Stimulated activated CD4-positive, alpha-beta T cell treated with anti-CD3 and anti-CD28 coated beads, Interleukin-15, amount 100 ng/mL, for 1 hour (primary cell): ENCODE measurements around the gene SF3B6.
"Not testable (repeated sequence)": the region's sequence is repeated elsewhere in the genome, so short reads cannot be mapped to it uniquely, and the experiment has no call there.

Source experiments
- DNase-seq, 2 donors: peaks; one replicate each; pipeline ENCODE4 v3.0.0-alpha.2; 2020; ENCODE audit warnings: low read depth in 1 of 2, low spot score in 1 of 2

Gene SF3B6

GRCh38 chr2:24075915-24076848, at the start of gene SF3B6:
SF3B6 (minus strand) TSS chr2:24076326; CDS start chr2:24076229, 97 bp downstream.
- DNase-seq, result peak; percentile 97 to 99

- DNase-seq, result no peak
Measured at GRCh38 chr2:24123922-24124580, 47.9 kb upstream of the SF3B6 start.

DNA sequence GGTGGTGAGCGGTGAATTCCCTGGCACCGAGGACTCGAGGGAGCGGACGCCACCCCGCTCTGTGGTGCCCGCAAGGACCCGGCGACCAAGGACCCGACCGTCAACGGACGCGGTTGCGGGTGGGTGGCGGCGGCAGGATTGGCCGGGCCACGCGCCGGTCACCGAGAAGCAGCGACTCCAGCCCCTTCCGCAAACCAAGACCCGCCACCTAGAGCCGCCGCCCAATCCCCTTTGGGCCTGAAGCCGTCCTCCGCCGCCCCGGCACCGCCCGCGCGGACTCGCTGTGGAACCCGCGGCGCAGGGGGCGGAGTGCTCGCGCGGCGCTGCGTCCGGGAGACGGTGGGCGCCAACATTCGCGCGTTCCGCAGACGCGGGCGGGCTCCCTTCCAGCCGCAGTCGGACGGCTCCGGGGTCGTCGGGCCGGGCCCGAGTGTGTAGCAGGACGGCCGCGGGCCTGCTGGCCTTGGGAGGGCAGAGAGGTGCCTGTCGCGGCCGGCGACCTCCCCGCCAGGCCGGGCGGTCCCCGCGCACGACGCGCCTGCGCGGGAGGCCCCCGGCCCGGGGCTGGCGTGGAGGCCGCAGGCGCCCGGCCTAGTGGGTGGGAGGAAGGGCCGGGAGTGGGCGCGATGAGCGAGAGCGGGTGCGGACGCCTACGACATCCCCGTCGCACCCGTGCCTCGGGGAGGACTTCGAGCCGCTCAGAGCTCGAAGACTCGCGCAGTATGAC, 47.2 kb upstream of the SF3B6 start, which contains the start of the genes FAM228B and PFN4:
Gene FAM228B, plus strand, starts transcription at position 275 of the 727 bp plus-strand sequence. CDS start 893 bp downstream, outside the sequence.
Gene PFN4, minus strand, starts transcription at position 140 of the 727 bp plus-strand sequence. CDS start 799 bp downstream, outside the sequence.
- DNase-seq, result peak; percentile 11 to 49

DNA sequence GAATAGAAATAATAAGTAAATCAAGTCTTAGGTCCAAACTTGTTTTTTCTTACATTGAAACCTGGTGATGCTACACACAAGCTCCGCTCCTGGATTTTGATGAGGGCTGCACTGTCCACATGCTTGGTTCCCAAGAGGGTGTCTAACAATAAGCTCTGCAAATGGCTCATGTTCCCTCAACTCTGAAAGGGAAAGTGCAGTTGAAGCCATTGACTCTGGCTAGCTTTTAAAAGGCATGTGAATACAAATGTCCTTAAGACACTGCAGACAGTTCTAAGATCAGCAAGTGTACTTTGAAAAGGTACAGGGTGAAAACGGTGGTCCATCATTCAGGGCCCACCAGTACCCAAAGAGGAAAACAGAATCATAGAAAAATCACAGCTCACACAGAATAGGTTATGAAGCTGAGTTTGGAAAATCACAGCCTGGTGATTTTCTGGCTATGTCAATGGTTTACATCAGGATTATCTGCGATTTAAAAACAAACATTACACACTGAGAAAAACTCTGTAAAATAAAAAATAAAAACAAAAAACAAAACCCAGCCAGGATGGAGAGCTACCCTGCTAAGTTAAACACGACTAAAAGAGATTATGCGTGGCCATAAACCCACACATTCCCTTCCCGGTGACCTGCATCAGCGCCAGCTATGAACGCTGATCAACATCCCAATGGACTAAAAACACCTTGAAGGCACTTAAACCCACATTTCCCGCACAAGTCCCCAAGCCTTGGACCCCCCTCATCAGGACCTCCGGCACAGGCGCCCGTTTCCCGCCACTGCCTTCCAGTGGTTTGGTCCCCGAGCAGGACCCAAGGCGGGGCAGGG, 46.5 kb upstream of the SF3B6 start:
- no peak for DNase-seq

DNA sequence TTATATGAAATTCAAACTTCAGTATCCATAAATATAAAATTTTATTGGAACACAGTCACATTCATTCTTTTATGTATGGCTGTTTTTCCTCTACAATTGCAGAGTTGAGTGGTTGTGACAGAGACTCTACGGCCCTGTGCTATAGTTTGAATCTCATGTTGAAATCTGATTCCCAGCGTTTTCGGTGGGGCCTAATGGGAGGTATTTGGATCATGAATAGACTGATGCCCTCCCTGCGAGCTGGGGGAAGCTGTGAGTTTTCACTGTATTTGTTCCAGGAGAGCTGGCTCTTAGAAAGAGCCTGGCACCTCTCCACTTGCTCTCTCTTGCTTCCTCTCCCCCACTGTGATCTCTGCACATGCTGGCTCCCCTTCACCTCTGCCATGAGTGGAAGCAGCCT, 45.3 kb upstream of the SF3B6 start:
- DNase-seq, result no peak

- DNase-seq, result no peak
Measured at GRCh38 chr2:24121066-24121465, 44.9 kb upstream of the SF3B6 start.

- no peak for DNase-seq
Measured at GRCh38 chr2:24117902-24118301, 41.8 kb upstream of the SF3B6 start.

DNA sequence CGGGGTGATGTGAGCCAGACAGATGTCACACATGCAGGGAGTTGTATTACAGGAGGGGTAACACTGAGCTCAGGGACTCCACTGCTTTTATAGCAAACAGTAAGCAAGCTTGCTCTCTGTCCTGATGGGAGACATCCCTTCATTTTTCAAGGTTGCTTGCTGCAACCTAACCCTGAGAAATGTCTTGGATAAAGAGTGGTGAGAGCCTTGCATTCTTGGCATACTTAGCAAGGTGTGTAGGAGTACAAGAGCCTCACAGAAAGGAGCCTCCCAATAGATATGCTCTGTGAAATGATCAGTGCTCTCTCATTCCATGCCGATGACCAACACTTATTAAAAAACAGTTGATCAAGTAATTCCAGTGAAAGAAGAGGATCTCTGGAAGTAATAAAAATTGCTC, 38.9 kb upstream of the SF3B6 start:
- DNase-seq, result no peak

DNA sequence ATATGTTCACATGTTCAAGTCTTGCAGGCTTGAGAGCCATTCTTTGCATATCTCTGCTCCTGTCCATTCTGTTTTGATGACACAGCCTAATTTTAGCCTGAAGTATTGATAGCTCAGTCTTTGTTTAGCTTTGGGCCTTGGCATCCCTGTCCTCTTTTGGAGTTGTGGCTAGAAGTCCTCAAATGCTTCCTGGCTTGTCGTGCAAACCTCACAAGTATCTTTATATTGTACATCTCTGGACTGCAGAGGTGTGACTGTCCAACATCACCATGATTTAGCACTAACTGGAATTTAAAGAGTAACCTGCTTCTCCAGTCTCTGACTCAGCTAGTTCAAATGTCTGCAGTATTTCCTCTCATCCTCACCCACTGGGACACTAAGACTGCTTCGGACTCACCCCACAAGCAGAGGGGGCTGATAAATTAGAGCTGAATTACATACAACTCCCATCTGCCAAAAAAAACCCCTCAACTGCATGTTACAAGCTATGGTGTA, 35.3 kb upstream of the SF3B6 start:
- no peak for DNase-seq

GRCh38 chr2:24110660-24111303, 34.7 kb upstream of the SF3B6 start:
- DNase-seq, result no peak

DNA sequence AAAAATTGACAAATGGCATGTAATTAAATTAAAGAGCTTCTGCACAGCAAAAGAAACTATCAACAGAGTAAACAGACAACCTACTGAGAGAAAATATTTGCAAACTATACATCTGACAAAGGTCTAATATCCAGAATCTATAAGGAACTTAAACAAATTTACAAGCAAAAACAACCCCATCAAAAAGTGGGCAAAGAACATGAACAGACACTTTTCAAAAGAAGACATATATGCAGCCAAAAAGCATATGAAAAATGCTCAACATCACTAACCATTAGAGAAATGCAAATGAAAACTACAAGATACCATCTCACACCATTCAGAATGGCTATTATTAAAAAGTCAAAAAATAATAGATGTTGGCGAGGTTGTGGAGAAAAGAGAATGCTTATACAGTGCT, 33.3 kb upstream of the SF3B6 start:
- DNase-seq, result not testable (repeated sequence)

DNA sequence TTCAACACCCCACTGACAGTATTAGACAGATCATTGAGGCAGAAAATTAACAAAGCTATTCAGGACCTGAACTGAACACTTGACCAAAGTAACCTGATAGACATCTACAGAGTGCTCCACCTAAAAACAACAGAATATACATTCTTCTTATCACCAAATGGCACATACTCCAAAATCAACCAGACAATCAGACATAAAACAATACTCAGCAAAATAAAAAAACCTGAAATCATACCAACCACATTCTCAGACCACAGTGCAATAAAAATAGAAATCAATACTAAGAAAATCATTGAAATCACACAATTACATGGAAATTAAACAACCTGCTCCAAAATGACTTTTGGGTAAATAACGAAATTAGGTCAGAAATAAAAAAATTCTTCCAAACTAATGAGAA, 31.2 kb upstream of the SF3B6 start:
- no peak for DNase-seq

DNA sequence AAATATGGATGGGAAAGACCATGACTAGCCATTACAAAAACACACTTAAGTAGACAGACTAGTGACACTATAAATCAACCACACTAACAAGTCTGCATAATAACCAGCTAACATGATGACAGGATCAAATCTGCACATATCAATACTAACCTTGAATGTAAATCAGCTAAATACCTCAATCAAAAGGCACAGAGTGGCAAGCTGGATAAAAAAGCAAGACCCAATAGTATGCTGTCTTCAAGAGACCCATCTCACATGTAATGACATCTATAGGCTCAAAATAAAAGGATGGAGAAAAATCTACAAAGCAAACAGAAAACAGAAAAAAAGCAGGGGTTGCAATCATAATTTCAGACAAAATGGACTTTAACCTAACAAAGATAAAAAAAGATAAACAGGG, 30.7 kb upstream of the SF3B6 start:
- no peak for DNase-seq

- DNase-seq, result no peak
Measured at GRCh38 chr2:24105816-24106215, 29.7 kb upstream of the SF3B6 start.

- no peak for DNase-seq
Measured at GRCh38 chr2:24104906-24105305, 28.8 kb upstream of the SF3B6 start.

DNA sequence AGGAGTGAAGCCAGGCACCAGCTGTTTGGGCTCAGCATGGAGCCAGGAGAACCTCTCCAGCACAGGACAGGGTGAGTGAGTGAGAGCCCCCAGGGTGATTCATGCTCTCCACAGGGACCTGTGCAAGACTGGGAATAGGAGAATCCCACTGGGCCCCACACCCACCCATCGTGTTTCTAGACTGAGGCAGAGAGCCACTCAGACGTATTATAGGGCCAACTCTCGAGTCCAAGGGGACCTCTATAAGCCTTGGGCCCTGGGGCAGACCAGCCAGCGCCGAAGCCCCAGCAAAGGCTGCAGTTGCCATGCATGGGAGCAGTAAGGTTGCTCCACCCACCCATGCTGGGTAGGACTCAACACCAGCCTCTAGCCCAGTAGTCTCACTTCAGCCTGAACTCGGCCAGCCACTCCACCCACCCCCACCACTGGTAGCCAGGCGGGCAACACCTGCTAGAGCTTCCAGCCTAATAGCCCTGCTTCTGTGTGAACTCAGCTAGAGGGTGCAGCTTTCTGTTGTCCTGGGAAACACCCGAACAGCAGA, 28.1 kb upstream of the SF3B6 start:
- DNase-seq, result no peak

- no peak for DNase-seq
Measured at GRCh38 chr2:24102677-24103076, 26.6 kb upstream of the SF3B6 start.

GRCh38 chr2:24101992-24102391, 25.9 kb upstream of the SF3B6 start:
- DNase-seq, result no peak

DNA sequence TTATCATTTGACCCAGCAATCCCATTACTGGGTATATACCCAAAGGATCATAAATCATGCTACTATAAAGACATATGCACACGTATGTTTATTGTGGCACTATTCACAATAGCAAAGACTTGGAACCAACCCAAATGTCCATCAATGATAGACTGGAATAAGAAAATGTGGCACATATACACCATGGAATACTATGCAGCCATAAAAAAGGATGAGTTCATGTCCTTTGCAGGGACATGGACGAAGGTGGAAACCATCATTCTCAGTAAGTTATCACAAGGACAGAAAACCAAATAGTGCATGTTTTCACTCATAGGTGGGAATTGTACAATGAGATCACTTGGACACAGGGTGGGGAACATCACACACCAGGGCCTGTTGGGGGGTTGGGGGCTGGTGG, 24.6 kb upstream of the SF3B6 start:
- DNase-seq, result not testable (repeated sequence)
